MM.1S (cell line): ENCODE measurements around the gene C6orf136.

ENCODE experiments used
- DNase-seq: peaks from one replicate; pipeline ENCODE4 v3.0.0-alpha.2; 2015
- H2AFZ ChIP-seq: fragments of 300-600 bp; sonication (generic); 2 replicates; pipeline ENCODE4 v1.6.0; 2016; ENCODE audit warnings: antibody characterized with exemption, low read length
- H3F3A ChIP-seq: fragments of 300-600 bp; sonication (generic); 2 replicates; pipeline ENCODE4 v1.6.1; 2016; ENCODE audit warnings: mild to moderate bottlenecking, antibody characterized with exemption, low read length, moderate library complexity, mixed read lengths; ENCODE audit not compliant: insufficient read depth
- H3K27ac ChIP-seq: fragments of 300-600 bp; sonication (generic); 2 replicates; pipeline ENCODE4 v1.5.1; 2016; ENCODE audit warnings: mild to moderate bottlenecking, low read length
- H3K27me3 ChIP-seq: fragments of 300-600 bp; sonication (generic); replicated peaks from 2 replicates; pipeline ENCODE4 v1.6.0; 2016; ENCODE audit warnings: low read length; ENCODE audit not compliant: insufficient read depth
- H3K36me3 ChIP-seq: fragments of 300-600 bp; sonication (generic); replicated peaks from 2 replicates; pipeline ENCODE4 v1.6.1; 2016; ENCODE audit warnings: mild to moderate bottlenecking, low read length, mixed read lengths; ENCODE audit not compliant: insufficient read depth
- H3K4me1 ChIP-seq: fragments of 300-600 bp; sonication (generic); 2 replicates; pipeline ENCODE4 v1.6.1; 2016; ENCODE audit warnings: low read length, mixed read lengths
- H3K4me2 ChIP-seq: fragments of 300-600 bp; sonication (generic); 2 replicates; pipeline ENCODE4 v1.6.0; 2016; ENCODE audit warnings: low read depth, low read length
- H3K4me3 ChIP-seq: fragments of 300-600 bp; sonication (generic); 2 replicates; pipeline ENCODE4 v1.5.1; 2016; ENCODE audit warnings: low read length, mixed read lengths
- H3K79me2 ChIP-seq: fragments of 300-600 bp; sonication (generic); 2 replicates; pipeline ENCODE4 v1.6.1; 2016; ENCODE audit warnings: mixed run types, low read length, mixed read lengths
- H3K9ac ChIP-seq: fragments of 300-600 bp; sonication (generic); 2 replicates; pipeline ENCODE4 v1.6.1; 2016; ENCODE audit warnings: low read length, mixed read lengths
- H3K9me2 ChIP-seq: fragments of 300-600 bp; sonication (generic); replicated peaks from 2 replicates; pipeline ENCODE4 v1.6.1; 2016; ENCODE audit warnings: mild to moderate bottlenecking, low read length, mixed read lengths; ENCODE audit not compliant: insufficient read depth
- H3K9me3 ChIP-seq: fragments of 300-600 bp; sonication (generic); replicated peaks from 2 replicates; pipeline ENCODE4 v1.6.1; 2016; ENCODE audit warnings: mild to moderate bottlenecking, low read length, mixed read lengths; ENCODE audit not compliant: insufficient read depth
- H4K20me1 ChIP-seq: fragments of 300-600 bp; sonication (generic); 2 replicates; pipeline ENCODE4 v1.6.1; 2016; ENCODE audit warnings: mild to moderate bottlenecking, low read length, moderate library complexity, mixed read lengths; ENCODE audit not compliant: insufficient read depth
- EZH2 ChIP-seq: fragments of 300-600 bp; sonication (generic); optimal IDR thresholded peaks from 2 replicates; pipeline ENCODE3; 2017; ENCODE audit warnings: low read depth, mild to moderate bottlenecking, antibody characterized with exemption, low read length, mixed read lengths
- EZH2phosphoT487 ChIP-seq: fragments of 300-600 bp; sonication (generic); IDR thresholded peaks from 2 replicates; pipeline ENCODE4 v1.6.1; 2018; ENCODE audit warnings: antibody characterized with exemption, low read length
- TF ChIP-seq, protein P1 (sequence below): fragments of 300-600 bp; sonication (generic); IDR thresholded peaks from 2 replicates; pipeline ENCODE4 v1.5.1; 2016; ENCODE audit warnings: antibody characterized with exemption, low read length, mixed read lengths

Gene C6orf136

DNA sequence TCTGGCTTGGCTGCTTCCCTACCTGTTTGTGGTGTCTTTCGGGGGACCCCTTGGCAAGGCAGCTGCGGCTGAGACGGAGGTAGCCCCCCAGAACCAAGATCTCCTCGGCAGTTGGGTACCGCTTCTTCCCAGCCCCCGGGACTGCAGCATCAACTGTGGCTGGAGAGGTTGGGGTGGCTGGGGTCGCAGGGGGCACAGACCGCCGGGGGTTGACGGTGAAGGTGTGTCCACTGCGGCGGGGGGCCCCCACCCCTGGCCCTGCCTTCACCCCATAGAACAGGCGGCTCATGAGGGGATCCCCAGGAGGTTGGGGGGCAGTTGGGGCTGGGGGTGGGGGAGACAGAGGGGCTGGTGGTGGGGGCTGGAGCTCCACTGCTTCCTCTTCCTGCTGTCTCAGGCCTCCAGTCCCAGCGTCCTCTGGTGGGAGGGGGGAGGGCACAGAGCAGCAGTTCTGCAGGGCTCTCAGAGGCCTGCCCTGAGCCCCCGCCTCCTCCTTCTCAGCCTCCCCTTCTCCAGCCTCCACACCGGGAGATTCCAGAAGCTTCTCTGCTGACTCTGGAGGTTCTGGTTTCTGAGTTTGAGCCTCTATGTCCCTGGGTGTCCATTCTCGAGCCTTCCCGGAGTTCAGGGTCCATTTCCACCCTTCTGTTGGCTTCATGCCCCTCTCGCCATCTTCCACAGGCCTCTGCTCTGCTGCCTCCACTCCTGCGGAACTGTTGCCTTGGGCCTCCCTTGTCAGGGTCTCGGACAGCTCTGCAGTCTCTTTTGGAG is 37.6 kb downstream of the C6orf136 start:
- H3K4me3 ChIP-seq, result peak overlapping the region; percentile 87
- H3K79me2 ChIP-seq, result peaks cover 72% of the 10 kb centered on the region
- peak overlapping the region; percentile 80; the same call in 1 of the 2 replicates for H3K27ac ChIP-seq
- peaks cover 30% of the 10 kb centered on the region for H3K4me1 ChIP-seq
- no peak for TF ChIP-seq EZH2
- no peak for TF ChIP-seq EZH2phosphoT487
- TF ChIP-seq, protein P1, sequence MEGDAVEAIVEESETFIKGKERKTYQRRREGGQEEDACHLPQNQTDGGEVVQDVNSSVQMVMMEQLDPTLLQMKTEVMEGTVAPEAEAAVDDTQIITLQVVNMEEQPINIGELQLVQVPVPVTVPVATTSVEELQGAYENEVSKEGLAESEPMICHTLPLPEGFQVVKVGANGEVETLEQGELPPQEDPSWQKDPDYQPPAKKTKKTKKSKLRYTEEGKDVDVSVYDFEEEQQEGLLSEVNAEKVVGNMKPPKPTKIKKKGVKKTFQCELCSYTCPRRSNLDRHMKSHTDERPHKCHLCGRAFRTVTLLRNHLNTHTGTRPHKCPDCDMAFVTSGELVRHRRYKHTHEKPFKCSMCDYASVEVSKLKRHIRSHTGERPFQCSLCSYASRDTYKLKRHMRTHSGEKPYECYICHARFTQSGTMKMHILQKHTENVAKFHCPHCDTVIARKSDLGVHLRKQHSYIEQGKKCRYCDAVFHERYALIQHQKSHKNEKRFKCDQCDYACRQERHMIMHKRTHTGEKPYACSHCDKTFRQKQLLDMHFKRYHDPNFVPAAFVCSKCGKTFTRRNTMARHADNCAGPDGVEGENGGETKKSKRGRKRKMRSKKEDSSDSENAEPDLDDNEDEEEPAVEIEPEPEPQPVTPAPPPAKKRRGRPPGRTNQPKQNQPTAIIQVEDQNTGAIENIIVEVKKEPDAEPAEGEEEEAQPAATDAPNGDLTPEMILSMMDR, result no peak
- H2AFZ ChIP-seq, result no peak overlapping the region
- no peaks in the 10 kb centered on the region for H3K36me3 ChIP-seq
- H3K4me2 ChIP-seq, result peak overlapping the region; percentile 91
- DNase-seq, result peak; percentile 40
- peak overlapping the region; percentile 56; the same call in 1 of the 2 replicates for H3K9ac ChIP-seq
- peaks cover 53% of the 10 kb centered on the region for H3F3A ChIP-seq
- H3K9me3 ChIP-seq, result no peaks in the 10 kb centered on the region
- no peaks in the 10 kb centered on the region for H3K27me3 ChIP-seq
- H4K20me1 ChIP-seq, result no peaks in the 10 kb centered on the region
- H3K9me2 ChIP-seq, result no peaks in the 10 kb centered on the region

DNA sequence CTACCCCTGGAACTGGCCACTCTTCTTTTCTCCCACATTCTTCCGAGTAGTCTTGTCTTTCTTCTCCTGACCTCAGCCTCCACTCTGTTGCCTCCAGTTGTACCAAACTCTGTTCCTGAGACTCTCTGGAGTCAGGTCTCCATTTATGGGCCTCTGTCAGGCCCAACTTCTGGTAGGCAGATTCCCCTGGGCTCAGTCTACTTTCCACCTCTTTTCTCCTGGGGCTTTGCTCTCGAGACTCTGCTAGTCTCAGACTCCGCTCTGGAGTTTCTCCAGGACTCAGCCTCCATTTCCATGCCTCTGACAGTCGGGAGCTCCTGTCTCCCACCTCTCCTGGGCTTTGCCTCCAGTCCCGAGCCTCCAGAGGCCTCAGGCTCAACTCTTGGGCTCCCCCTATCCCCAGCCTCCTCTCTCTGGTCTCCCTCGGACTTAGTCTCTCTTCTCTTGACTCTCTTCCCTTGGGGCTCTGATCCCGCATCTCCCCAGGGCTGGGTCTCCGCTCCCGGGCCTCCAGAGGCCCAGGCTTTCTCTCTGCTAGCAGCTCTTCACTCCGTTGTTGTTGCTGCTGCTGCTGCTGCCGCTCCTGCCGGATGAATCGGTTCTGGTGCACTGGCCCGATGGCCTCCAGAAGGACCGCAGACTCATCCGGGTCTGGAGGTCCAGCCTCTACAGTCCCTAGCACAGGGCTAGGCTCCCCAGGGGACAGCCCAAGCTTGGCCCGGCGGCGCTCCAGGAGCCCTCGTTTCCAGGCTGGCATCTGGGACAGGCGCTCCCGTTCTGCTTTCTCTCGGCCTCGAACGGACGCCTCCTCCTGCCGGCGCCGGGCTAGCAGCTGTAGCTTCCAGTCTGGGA is 38.5 kb downstream of the C6orf136 start:
- peak; percentile 37 for DNase-seq
- Histone ChIP-seq H3K27me3 (no peaks in the 10 kb centered on the region), H3F3A (peaks cover 52% of the 10 kb centered on the region), H3K79me2 (peaks cover 71% of the 10 kb centered on the region), H3K27ac (peak overlapping the region; percentile 69; the same call in 1 of the 2 replicates), H3K36me3 (no peaks in the 10 kb centered on the region), H4K20me1 (no peaks in the 10 kb centered on the region), H3K4me3 (peak overlapping the region; percentile 87), H3K4me1 (peaks cover 29% of the 10 kb centered on the region), H3K4me2 (peak overlapping the region; percentile 91), H2AFZ (0 out of 2 replicates have a peak overlapping the region, but pooled peaks have one; percentile 46), H3K9me3 (no peaks in the 10 kb centered on the region), H3K9me2 (no peaks in the 10 kb centered on the region), H3K9ac (peak overlapping the region; percentile 56; the same call in 1 of the 2 replicates)
- no peak for TF ChIP-seq EZH2phosphoT487
- TF ChIP-seq, protein P1, result peak; percentile 29

DNA sequence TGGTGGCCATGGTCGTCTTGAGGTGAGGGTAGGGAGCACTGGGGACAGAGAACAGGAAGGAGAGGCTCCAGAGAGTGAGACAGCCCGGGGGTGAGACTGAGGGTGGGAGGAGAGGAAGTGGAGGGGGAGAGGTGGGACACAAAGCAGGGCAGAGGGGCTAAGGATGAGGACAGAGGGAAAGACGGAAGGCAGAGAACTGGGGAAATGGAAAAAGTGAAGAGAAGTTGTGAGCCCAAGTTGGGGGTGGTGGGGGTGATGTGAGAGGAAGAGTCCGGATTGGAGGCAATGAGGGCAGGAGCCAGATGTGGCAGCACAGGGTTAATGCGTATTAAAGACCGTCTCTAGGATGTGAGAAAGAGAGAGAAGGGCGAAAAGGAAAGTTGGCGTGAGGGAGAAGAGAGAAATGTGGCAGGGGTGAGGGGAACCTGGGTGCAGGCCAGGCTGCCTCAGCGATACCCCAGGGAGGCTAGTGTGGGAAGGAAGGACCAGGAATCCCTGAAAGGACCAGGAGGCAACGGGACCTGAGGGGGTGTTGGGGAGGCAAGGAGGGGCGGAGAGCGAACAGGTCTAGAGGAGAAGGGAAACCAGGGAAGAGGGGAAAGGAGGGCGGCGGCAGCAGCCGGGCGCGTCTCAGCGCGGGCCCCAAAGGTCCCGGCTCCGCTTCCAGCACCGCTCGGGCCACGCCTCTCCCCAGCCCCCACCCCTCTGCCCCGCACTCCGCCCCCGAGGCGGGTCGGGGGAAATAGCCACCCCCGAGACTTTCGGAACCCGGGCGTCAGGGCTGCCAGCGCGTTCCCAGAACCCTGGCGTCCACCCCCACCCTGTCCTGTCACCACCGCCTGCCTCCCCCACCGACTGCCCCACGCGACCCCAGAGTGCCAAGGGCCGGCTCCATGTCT is 39.3 kb downstream of the C6orf136 start, which contains the start of gene PPP1R18:
Gene PPP1R18, minus strand, starts transcription at position 637 of the 899 bp plus-strand sequence. Its CDS starts 627 bp downstream, at position 10.
- no peaks in the 10 kb centered on the region for H3K9me2 ChIP-seq
- H3K36me3 ChIP-seq, result no peaks in the 10 kb centered on the region
- peak; percentile 78 for DNase-seq

More for the DNA sequence above, 39.3 kb downstream of the C6orf136 start, which contains the start of gene PPP1R18:
- Histone ChIP-seq H3F3A (peaks cover 52% of the 10 kb centered on the region), H3K27ac (peak within 1 kb of the TSS; percentile 69; the same call in 1 of the 2 replicates), H3K4me1 (peaks cover 30% of the 10 kb centered on the region), H3K4me2 (peak within 1 kb of the TSS; percentile 91), H3K27me3 (no peaks in the 10 kb centered on the region), H3K79me2 (peaks cover 62% of the 10 kb centered on the region), H4K20me1 (no peaks in the 10 kb centered on the region), H3K9me3 (no peaks in the 10 kb centered on the region), H3K4me3 (peak within 1 kb of the TSS; percentile 87), H3K9ac (peak within 1 kb of the TSS; percentile 56), H2AFZ (peak within 1 kb of the TSS; percentile 60)
- TF ChIP-seq EZH2, result no peak
- TF ChIP-seq EZH2phosphoT487, result no peak
- TF ChIP-seq, protein P1, result no peak
